Fibroblast of the aortic adventitia (primary cell): Measurements from ENCODE around the gene PDGFB. TPM values are rescaled to one million over a fixed set of nuclear protein-coding genes. Genes with fewer than 3 reads are reported as not detected.

Experiments used
- DNase-seq: peaks from one replicate; pipeline ENCODE4 v3.0.0-alpha.2; 2010; ENCODE audit warnings: low read depth
- H3K4me3 ChIP-seq: 2 replicates; pipeline ENCODE4 v1.5.1; 2011; ENCODE audit warnings: low read depth, mild to moderate bottlenecking, control low read depth, low read length, moderate library complexity
- CTCF ChIP-seq: IDR thresholded peaks from 2 replicates; pipeline ENCODE4 v1.5.1; 2011; ENCODE audit warnings: mild to moderate bottlenecking, low read length, control low read depth, inconsistent platforms; ENCODE audit not compliant: insufficient read depth
- total RNA-seq: library from RNA; depleted of rRNA; stranded (reverse); fragments of >200 nt; gene quantifications from 2 replicates; pipeline ENCODE4 v1.2.3, GENCODE V29; 2012; ENCODE audit warnings: low replicate concordance

Gene PDGFB
- total RNA-seq, 1 donor = 0.09 TPM

- peak; percentile 52 for DNase-seq
- TF ChIP-seq CTCF = no peak
- no peak overlapping the region for H3K4me3 ChIP-seq
These were observed 39.3 kb downstream of the PDGFB start for GRCh38 chr22:39205344-39206021.

GRCh38 chr22:39204216-39204615 lies 40.6 kb downstream of the PDGFB start:
- no peak overlapping the region for H3K4me3 ChIP-seq
- DNase-seq = no peak

GRCh38 chr22:39197578-39197977 lies 47.2 kb downstream of the PDGFB start:
- no peak for DNase-seq
- no peak for TF ChIP-seq CTCF
- H3K4me3 ChIP-seq = no peak overlapping the region

More at GRCh38 chr22:39204216-39204615, 40.6 kb downstream of the PDGFB start:
- TF ChIP-seq CTCF = no peak

- DNase-seq = no peak
- TF ChIP-seq CTCF = no peak
- H3K4me3 ChIP-seq = no peak overlapping the region
These were observed 50.7 kb downstream of the PDGFB start for GRCh38 chr22:39194098-39194497.

GRCh38 chr22:39188809-39189208 lies 56.0 kb downstream of the PDGFB start:
- DNase-seq = peak; percentile 68

GRCh38 chr22:39185601-39186012 lies 59.2 kb downstream of the PDGFB start:
- peak; percentile 84 for DNase-seq
- no peak overlapping the region for H3K4me3 ChIP-seq
- TF ChIP-seq CTCF = peak; percentile 66

More at GRCh38 chr22:39188809-39189208, 56.0 kb downstream of the PDGFB start:
- TF ChIP-seq CTCF = no peak
- no peak overlapping the region for H3K4me3 ChIP-seq
